GM20000 (cell line): ENCODE data around the gene MATN1.
"Not testable (repeated sequence)": the region's sequence is repeated elsewhere in the genome, so short reads cannot be mapped to it uniquely, and the experiment has no call there.

Experiments used
- DNase-seq: peaks from one replicate; pipeline ENCODE4 v3.0.0; 2012; ENCODE audit warnings: low spot score
- CTCF ChIP-seq: IDR thresholded peaks from 2 replicates; pipeline ENCODE4 v1.5.1; 2012; ENCODE audit warnings: mild to moderate bottlenecking, control low read depth; ENCODE audit errors: extremely low read depth, missing control alignments

MATN1 gene

GRCh38 chr1:30723331-30723755 is at the start of gene MATN1:
Gene MATN1 (minus strand): TSS chr1:30723585. CDS start chr1:30723551, 34 bp downstream.
- DNase-seq, result no peak
- TF ChIP-seq CTCF, result no peak

GRCh38 chr1:30771005-30771404 is 47.6 kb upstream of the MATN1 start:
- no peak for DNase-seq

GRCh38 chr1:30770150-30770549 is 46.8 kb upstream of the MATN1 start:
- DNase-seq, result no peak
- no peak for TF ChIP-seq CTCF

More at GRCh38 chr1:30771005-30771404, 47.6 kb upstream of the MATN1 start:
- TF ChIP-seq CTCF, result no peak

- no peak for TF ChIP-seq CTCF
- no peak for DNase-seq
Measured at GRCh38 chr1:30768830-30769718, 45.7 kb upstream of the MATN1 start.

GRCh38 chr1:30768159-30768829 is 44.9 kb upstream of the MATN1 start:
- TF ChIP-seq CTCF, result no peak
- DNase-seq, result no peak

GRCh38 chr1:30766948-30767347 is 43.6 kb upstream of the MATN1 start:
- not testable (repeated sequence) for DNase-seq

GRCh38 chr1:30765556-30766434 is 42.4 kb upstream of the MATN1 start:
- no peak for TF ChIP-seq CTCF

More at GRCh38 chr1:30765556-30766434, 42.4 kb upstream of the MATN1 start:
- DNase-seq, result no peak
